ENCODE data around the gene C1orf210. TPM values are rescaled to one million over a fixed set of nuclear protein-coding genes. Genes with fewer than 3 reads are reported as not detected.

Gene C1orf210
- total and polyA plus RNA-seq, 2 experiments from 2014 or later: not detected

DNA sequence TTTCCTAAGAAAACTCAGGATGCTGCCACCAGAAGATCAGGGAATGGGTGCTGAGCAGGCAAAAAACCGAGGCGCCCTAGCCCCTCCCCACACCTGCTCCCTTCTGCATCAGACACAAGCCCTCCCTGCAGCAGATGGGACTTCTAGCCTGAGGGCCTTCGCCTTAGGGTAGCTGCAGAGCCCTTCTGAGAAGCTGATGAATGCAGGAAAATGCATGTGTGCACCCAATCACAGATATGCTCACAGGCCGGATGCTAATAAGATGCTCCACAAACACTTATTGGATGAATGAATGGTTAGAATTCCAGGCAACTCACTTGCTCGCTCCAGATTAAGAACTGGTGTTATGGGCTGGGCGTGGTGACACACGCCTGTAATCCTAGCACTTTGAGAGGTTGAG, 6.8 kb upstream of the C1orf210 start:
- DNase-seq: no peak
- H3K9ac ChIP-seq: no peak overlapping the region
- no peak overlapping the region for H2AFZ ChIP-seq
- H3K4me3 ChIP-seq: no peak overlapping the region
- 50 to 55% methylated on average over 7 of the region's 7 CpGs for WGBS, 2 experiments (ENCODE audit: low coverage in 1 of 2, low lambda C conversion rate in 2 of 2, missing lambda C conversion rate in 2 of 2)
- H3K4me2 ChIP-seq (ENCODE audit: unreplicated experiment): no peak overlapping the region
- no peaks in the 10 kb centered on the region for H3K4me1 ChIP-seq (ENCODE audit: insufficient read depth)
- peaks cover 9% of the 10 kb centered on the region for H3K27me3 ChIP-seq (replicated peaks; ENCODE audit: insufficient read depth)
- no peaks in the 10 kb centered on the region for H3K9me2 ChIP-seq (ENCODE audit: insufficient read depth)
- H3F3A ChIP-seq (ENCODE audit: insufficient read depth): no peaks in the 10 kb centered on the region
- no peaks in the 10 kb centered on the region for H3K9me3 ChIP-seq (ENCODE audit: low read depth)
- no peak overlapping the region for H3K27ac ChIP-seq
- no peaks in the 10 kb centered on the region for H4K20me1 ChIP-seq (ENCODE audit: insufficient read depth)
- H3K36me3 ChIP-seq (ENCODE audit: low read depth): no peaks in the 10 kb centered on the region
- TF ChIP-seq EZH2phosphoT487 (IDR thresholded peaks at IDR 0.05; ENCODE audit: insufficient read depth, low read depth) (no peak), EZH2 (IDR thresholded peaks at IDR 0.05; ENCODE audit: insufficient read depth, poor library complexity, severe bottlenecking) (no peak)
- H3K79me2 ChIP-seq (ENCODE audit: insufficient read depth): no peaks in the 10 kb centered on the region
- in situ Hi-C loops (cut with MboI): no loop called here

DNA sequence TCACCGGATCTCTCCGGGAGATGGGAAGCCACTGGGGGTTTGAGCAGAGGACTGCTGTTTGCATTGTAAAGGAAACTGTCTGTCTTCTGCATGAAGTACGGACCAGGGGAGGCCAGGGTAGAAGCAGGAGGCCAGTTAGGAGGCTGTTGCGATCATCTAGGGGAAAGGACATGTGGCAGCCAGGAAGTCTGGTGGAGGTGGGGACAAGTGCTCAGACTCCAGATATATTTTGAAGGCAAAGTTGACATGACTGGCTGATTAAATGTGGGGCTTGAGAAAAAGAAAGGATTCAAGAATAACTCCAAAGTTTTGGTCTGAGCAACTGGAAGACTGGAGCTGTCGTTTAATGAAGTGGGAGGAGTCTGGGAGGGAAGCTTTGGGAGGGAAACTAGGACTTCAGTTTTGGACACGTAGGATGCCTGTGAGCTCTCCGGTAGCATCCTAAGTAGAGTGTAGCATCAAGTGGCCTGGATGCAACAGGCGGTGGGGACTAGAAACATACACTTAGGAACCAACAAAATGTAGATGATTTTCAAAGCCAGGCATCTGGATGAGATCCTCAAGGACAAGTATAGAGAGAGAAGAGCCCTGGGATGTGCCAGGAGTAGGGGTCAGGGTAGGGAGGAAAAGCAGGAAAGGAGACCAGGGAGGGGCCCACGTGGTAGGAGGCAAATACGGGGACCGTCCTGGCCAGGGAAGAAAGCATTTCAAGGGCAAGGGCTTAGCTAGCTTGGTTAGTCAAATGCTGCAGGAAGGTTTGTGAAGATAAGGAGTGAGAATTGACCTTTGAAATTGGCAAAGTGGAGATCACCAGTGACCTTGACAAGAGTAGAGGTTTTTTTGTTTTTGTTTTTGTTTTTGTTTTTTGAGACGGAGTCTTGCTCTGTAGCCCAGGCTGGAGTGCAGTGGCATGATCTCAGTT, 3.7 kb upstream of the C1orf210 start:
- no peak overlapping the region for H3K4me3 ChIP-seq
- H3K9me2 ChIP-seq (ENCODE audit: insufficient read depth): no peaks in the 10 kb centered on the region
- H3F3A ChIP-seq (ENCODE audit: insufficient read depth): no peaks in the 10 kb centered on the region
- no peaks in the 10 kb centered on the region for H3K79me2 ChIP-seq (ENCODE audit: insufficient read depth)
- H3K36me3 ChIP-seq (ENCODE audit: low read depth): no peaks in the 10 kb centered on the region
- in situ Hi-C loops (cut with MboI): no loop called here
- TF ChIP-seq EZH2phosphoT487 (IDR thresholded peaks at IDR 0.05; ENCODE audit: insufficient read depth, low read depth) (no peak), EZH2 (IDR thresholded peaks at IDR 0.05; ENCODE audit: insufficient read depth, poor library complexity, severe bottlenecking) (no peak)
- H3K9me3 ChIP-seq (ENCODE audit: low read depth): no peaks in the 10 kb centered on the region
- H2AFZ ChIP-seq: no peak overlapping the region
- no peak overlapping the region for H3K9ac ChIP-seq
- H3K27me3 ChIP-seq (replicated peaks; ENCODE audit: insufficient read depth): peaks cover 9% of the 10 kb centered on the region
- DNase-seq: no peak
- 58 to 61% methylated on average over 12 of the region's 12 CpGs for WGBS, 2 experiments (ENCODE audit: low coverage in 1 of 2, low lambda C conversion rate in 2 of 2, missing lambda C conversion rate in 2 of 2)
- no peaks in the 10 kb centered on the region for H4K20me1 ChIP-seq (ENCODE audit: insufficient read depth)
- H3K4me1 ChIP-seq (ENCODE audit: insufficient read depth): no peaks in the 10 kb centered on the region
- H3K4me2 ChIP-seq (ENCODE audit: unreplicated experiment): no peak overlapping the region
- no peak overlapping the region for H3K27ac ChIP-seq

DNA sequence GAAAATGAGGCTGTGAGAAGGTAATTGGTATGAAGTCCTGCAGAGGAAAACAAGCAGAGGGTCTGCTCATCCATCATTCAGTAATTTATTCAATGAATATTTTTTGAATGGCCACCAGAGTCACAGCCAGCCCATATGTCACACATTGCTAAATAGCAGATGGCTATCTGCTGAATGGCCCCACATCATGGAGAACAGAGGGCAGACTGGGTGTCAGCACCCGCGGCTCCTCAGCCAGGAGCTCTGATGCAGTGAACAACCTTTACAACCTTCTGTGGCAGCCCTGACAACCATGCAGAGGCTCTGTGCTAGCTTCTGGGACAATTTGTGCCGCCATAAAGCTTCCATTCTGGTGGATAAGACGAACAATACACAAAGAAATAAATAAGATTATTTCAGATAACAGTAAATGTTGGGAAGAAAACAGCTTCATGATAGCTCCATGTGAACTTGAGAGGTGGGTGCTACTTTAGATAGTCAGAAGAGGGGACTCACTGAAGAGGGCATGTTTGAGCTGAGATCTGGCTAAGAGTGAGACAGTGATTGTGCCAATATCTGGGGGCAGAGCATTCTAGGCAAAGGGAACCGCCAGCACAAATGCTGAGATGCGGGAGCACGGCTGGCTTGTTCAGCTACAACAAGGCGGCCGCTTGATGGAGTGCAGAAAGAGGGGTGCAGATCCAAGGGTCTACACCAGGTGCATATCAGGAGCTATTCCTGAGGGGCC, 2.8 kb upstream of the C1orf210 start:
- TF ChIP-seq EZH2 (IDR thresholded peaks at IDR 0.05; ENCODE audit: insufficient read depth, poor library complexity, severe bottlenecking): no peak
- TF ChIP-seq EZH2phosphoT487 (IDR thresholded peaks at IDR 0.05; ENCODE audit: insufficient read depth, low read depth): no peak
- no peak for DNase-seq
- H3K4me3 ChIP-seq: no peak overlapping the region
- H3K9me2 ChIP-seq (ENCODE audit: insufficient read depth): no peaks in the 10 kb centered on the region
- H3K27me3 ChIP-seq (replicated peaks; ENCODE audit: insufficient read depth): peaks cover 9% of the 10 kb centered on the region
- H3K4me2 ChIP-seq (ENCODE audit: unreplicated experiment): no peak overlapping the region
- H3K79me2 ChIP-seq (ENCODE audit: insufficient read depth): no peaks in the 10 kb centered on the region
- no peaks in the 10 kb centered on the region for H3F3A ChIP-seq (ENCODE audit: insufficient read depth)
- H3K36me3 ChIP-seq (ENCODE audit: low read depth): no peaks in the 10 kb centered on the region
- H3K9me3 ChIP-seq (ENCODE audit: low read depth): no peaks in the 10 kb centered on the region
- no peaks in the 10 kb centered on the region for H3K4me1 ChIP-seq (ENCODE audit: insufficient read depth)
- H3K9ac ChIP-seq: no peak overlapping the region
- no peaks in the 10 kb centered on the region for H4K20me1 ChIP-seq (ENCODE audit: insufficient read depth)
- WGBS, 2 experiments (ENCODE audit: low coverage in 1 of 2, low lambda C conversion rate in 2 of 2, missing lambda C conversion rate in 2 of 2): 79 to 84% methylated on average over 9 of the region's 9 CpGs
- H3K27ac ChIP-seq: no peak overlapping the region
- in situ Hi-C loops (cut with MboI): no loop called here
- no peak overlapping the region for H2AFZ ChIP-seq

DNA sequence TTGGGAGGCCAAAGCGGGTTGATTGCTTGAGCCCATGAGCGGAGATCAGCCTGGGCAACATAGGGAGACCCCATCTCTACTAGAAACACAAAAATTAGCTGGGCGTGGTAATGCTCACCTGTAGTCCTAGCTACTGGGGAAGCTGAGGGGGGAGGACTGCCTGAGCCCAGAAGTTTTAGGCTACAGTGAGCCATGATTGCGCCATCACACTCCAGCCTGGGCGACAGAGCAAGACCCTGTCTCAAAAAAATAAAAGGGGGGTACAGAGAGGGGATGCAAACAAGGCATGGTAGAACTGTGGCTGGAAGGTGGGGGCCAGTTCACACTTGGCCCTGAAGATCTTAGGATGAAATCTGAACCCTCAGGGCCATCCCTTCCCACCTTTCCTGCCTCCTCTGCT, 1.2 kb upstream of the C1orf210 start:
- no peak for DNase-seq
- Histone ChIP-seq H3K4me2 (ENCODE audit: unreplicated experiment) (no peak overlapping the region), H3K27me3 (replicated peaks; ENCODE audit: insufficient read depth) (peaks cover 9% of the 10 kb centered on the region), H3K27ac (no peak overlapping the region), H2AFZ (no peak overlapping the region), H3K4me1 (ENCODE audit: insufficient read depth) (no peaks in the 10 kb centered on the region), H3K9me3 (ENCODE audit: low read depth) (no peaks in the 10 kb centered on the region), H3K9ac (no peak overlapping the region), H4K20me1 (ENCODE audit: insufficient read depth) (no peaks in the 10 kb centered on the region), H3F3A (ENCODE audit: insufficient read depth) (no peaks in the 10 kb centered on the region), H3K9me2 (ENCODE audit: insufficient read depth) (no peaks in the 10 kb centered on the region), H3K79me2 (ENCODE audit: insufficient read depth) (no peaks in the 10 kb centered on the region), H3K4me3 (no peak overlapping the region), H3K36me3 (ENCODE audit: low read depth) (no peaks in the 10 kb centered on the region)
- in situ Hi-C loops (cut with MboI): no loop called here
- WGBS, 2 experiments (ENCODE audit: low coverage in 1 of 2, low lambda C conversion rate in 2 of 2, missing lambda C conversion rate in 2 of 2): 83 to 90% methylated on average over 5 of the region's 5 CpGs
- TF ChIP-seq EZH2phosphoT487 (IDR thresholded peaks at IDR 0.05; ENCODE audit: insufficient read depth, low read depth) (no peak), EZH2 (IDR thresholded peaks at IDR 0.05; ENCODE audit: insufficient read depth, poor library complexity, severe bottlenecking) (no peak)
